ENCODE measurements around the gene ELMO1.

DNA sequence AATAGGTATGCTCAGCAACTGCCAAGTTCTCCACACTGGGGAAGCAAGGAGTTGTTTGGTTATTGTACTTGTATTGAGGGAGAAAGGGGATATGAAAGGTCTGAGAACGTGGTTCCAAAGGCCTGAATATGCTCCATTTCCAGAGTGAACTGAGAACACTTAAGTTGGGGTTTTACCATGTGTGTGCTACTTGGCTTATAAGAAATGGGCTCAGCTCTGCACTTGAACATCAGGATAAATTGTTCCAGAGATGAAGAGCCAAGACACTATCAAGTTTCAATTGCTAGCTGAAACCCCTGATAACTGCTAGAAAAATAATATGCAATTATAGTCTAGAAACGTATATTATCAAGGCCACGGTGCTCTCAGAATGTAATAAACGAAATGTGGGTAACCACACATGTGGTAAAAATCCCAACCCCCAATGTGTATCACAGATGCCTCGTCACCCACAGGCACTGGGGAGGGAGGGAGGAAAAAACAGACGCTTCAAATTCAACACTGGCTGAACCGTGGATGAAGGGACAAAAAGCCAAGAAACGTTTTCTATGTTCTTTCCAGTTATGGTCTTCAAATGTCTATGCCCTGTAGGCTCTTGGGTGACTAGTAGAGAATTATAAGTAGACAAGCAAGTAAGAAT, 16.3 kb downstream of the ELMO1 start:
- TF ChIP-seq, protein P1, sequence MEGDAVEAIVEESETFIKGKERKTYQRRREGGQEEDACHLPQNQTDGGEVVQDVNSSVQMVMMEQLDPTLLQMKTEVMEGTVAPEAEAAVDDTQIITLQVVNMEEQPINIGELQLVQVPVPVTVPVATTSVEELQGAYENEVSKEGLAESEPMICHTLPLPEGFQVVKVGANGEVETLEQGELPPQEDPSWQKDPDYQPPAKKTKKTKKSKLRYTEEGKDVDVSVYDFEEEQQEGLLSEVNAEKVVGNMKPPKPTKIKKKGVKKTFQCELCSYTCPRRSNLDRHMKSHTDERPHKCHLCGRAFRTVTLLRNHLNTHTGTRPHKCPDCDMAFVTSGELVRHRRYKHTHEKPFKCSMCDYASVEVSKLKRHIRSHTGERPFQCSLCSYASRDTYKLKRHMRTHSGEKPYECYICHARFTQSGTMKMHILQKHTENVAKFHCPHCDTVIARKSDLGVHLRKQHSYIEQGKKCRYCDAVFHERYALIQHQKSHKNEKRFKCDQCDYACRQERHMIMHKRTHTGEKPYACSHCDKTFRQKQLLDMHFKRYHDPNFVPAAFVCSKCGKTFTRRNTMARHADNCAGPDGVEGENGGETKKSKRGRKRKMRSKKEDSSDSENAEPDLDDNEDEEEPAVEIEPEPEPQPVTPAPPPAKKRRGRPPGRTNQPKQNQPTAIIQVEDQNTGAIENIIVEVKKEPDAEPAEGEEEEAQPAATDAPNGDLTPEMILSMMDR (IDR thresholded peaks at IDR 0.05; ENCODE audit: low read depth, low read length, poor library complexity, severe bottlenecking): no peak
- no peak for TF ChIP-seq EZH2phosphoT487 (IDR thresholded peaks at IDR 0.05; ENCODE audit: borderline replicate concordance, low read length)
